HUES6 (cell line): Measurements from ENCODE around the gene STEAP3.
A peak's percentile ranks its signal among the peaks of the same experiment; 100 is the strongest.

Experiments
- H3K27ac ChIP-seq: 2 replicates; pipeline ENCODE4 v1.7.0; 2013; ENCODE audit warnings: low read depth, mild to moderate bottlenecking, low read length, inconsistent platforms
- H3K27me3 ChIP-seq: 2 replicates; pipeline ENCODE4 v1.6.1; 2013; ENCODE audit warnings: low read length; ENCODE audit not compliant: control insufficient read depth, insufficient read depth
- H3K36me3 ChIP-seq: 2 replicates; pipeline ENCODE4 v1.6.1; 2013; ENCODE audit warnings: low read length; ENCODE audit not compliant: control insufficient read depth, insufficient read depth
- H3K4me1 ChIP-seq: 2 replicates; pipeline ENCODE4 v1.6.1; 2013; ENCODE audit warnings: low read length; ENCODE audit not compliant: control insufficient read depth, insufficient read depth
- H3K4me3 ChIP-seq: 2 replicates; pipeline ENCODE4 v1.5.1; 2013; ENCODE audit warnings: low read depth, low read length
- H3K9ac ChIP-seq: one replicate; pipeline ENCODE4 v1.6.1; 2013; ENCODE audit warnings: mild to moderate bottlenecking, low read length
- H3K9me3 ChIP-seq: 2 replicates; pipeline ENCODE4 v1.6.1; 2013; ENCODE audit warnings: low read depth, low read length; ENCODE audit not compliant: control insufficient read depth, insufficient read depth

STEAP3 gene

DNA sequence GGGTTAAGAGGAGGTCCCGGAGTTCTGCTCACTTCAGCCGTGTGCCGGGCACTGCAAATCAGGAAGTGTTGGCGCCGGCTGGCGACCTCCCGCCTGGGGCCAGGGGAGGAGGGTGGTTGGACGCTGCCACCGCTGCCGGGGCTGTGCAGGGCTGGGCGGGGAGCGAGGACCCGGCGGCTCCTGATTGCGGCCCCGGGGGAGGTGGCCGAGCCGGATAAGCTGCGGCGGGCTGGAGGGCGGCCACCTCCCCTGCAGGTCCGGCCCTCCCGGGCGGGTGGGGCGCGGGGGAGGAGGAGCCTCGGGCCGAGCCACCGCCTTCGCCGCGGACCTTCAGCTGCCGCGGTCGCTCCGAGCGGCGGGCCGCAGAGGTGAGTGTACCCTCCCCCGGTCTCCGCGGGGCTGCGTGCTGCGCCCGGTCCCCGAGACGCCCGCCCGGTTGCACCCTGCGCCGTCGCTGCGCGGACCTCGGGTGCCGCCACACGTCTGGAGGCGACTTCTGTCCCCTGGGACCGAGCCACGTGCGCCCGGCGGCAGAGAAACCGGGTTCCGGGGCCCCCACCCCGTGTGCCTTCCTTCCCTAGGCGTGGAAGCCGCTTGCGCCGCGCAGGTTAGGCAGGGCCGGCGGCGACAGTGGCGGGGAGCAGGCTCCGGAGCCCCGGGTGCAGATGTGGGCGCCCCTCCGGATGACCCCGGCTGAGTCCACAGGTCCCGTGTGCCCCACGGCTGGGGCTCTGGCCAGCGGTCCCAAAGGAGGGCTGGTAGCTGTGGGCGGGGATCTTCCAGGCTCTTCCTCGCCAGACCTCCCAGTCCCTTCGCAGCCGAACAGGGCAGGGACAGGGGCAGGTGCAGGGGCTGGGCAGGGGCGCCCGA, at the start of gene STEAP3:
TSS of gene STEAP3 (plus strand) at position 314 of the 870 bp plus-strand sequence. CDS start 7,179 bp downstream, outside the sequence.
- H3K9ac ChIP-seq: peak within 1 kb of the TSS; percentile 69
- no peaks in the 10 kb centered on the region for H3K36me3 ChIP-seq
- H3K9me3 ChIP-seq: no peaks in the 10 kb centered on the region
- peaks cover 14% of the 10 kb centered on the region for H3K27me3 ChIP-seq
- H3K27ac ChIP-seq: no peak within 1 kb of the TSS; the same call in 1 of the 2 replicates
- H3K4me3 ChIP-seq: peak within 1 kb of the TSS; percentile 85
- H3K4me1 ChIP-seq: peaks cover 31% of the 10 kb centered on the region

- no peaks in the 10 kb centered on the region for H3K36me3 ChIP-seq
- H3K9ac ChIP-seq: no peak overlapping the region
- H3K27me3 ChIP-seq: peaks cover 3% of the 10 kb centered on the region; the same call in 1 of the 2 replicates
- no peak overlapping the region for H3K4me3 ChIP-seq
- H3K9me3 ChIP-seq: no peaks in the 10 kb centered on the region; the same call in 1 of the 2 replicates
- no peak overlapping the region for H3K27ac ChIP-seq
- H3K4me1 ChIP-seq: no peaks in the 10 kb centered on the region
Measured at GRCh38 chr2:119174216-119174992, 49.2 kb upstream of the STEAP3 start.

GRCh38 chr2:119174993-119175347, 48.7 kb upstream of the STEAP3 start:
- H3K9me3 ChIP-seq: no peaks in the 10 kb centered on the region; the same call in 1 of the 2 replicates
- no peaks in the 10 kb centered on the region; the same call in 1 of the 2 replicates for H3K27me3 ChIP-seq
- H3K36me3 ChIP-seq: no peaks in the 10 kb centered on the region
- H3K4me1 ChIP-seq: no peaks in the 10 kb centered on the region
- H3K27ac ChIP-seq: no peak overlapping the region
- no peak overlapping the region for H3K9ac ChIP-seq
- H3K4me3 ChIP-seq: no peak overlapping the region

- Histone ChIP-seq H3K27me3 (no peaks in the 10 kb centered on the region; the same call in 1 of the 2 replicates), H3K9ac (no peak overlapping the region), H3K9me3 (no peaks in the 10 kb centered on the region; the same call in 1 of the 2 replicates), H3K4me1 (no peaks in the 10 kb centered on the region), H3K4me3 (no peak overlapping the region), H3K27ac (no peak overlapping the region), H3K36me3 (no peaks in the 10 kb centered on the region)
Measured at GRCh38 chr2:119175517-119175916, 48.1 kb upstream of the STEAP3 start.

- no peak overlapping the region for H3K27ac ChIP-seq
- no peaks in the 10 kb centered on the region for H3K27me3 ChIP-seq
- no peaks in the 10 kb centered on the region; the same call in 1 of the 2 replicates for H3K9me3 ChIP-seq
- H3K9ac ChIP-seq: no peak overlapping the region
- H3K4me3 ChIP-seq: no peak overlapping the region
- H3K4me1 ChIP-seq: no peaks in the 10 kb centered on the region; the same call in 1 of the 2 replicates
- H3K36me3 ChIP-seq: no peaks in the 10 kb centered on the region
Measured at GRCh38 chr2:119177171-119177837, 46.3 kb upstream of the STEAP3 start.

GRCh38 chr2:119177838-119178190, 45.8 kb upstream of the STEAP3 start:
- Histone ChIP-seq H3K27me3 (no peaks in the 10 kb centered on the region), H3K4me1 (no peaks in the 10 kb centered on the region; the same call in 1 of the 2 replicates), H3K9me3 (no peaks in the 10 kb centered on the region; the same call in 1 of the 2 replicates), H3K27ac (no peak overlapping the region), H3K9ac (no peak overlapping the region), H3K36me3 (no peaks in the 10 kb centered on the region), H3K4me3 (no peak overlapping the region)

GRCh38 chr2:119178776-119179175, 44.9 kb upstream of the STEAP3 start:
- no peak overlapping the region for H3K4me3 ChIP-seq
- H3K4me1 ChIP-seq: no peaks in the 10 kb centered on the region; the same call in 1 of the 2 replicates
- no peak overlapping the region for H3K9ac ChIP-seq
- H3K36me3 ChIP-seq: no peaks in the 10 kb centered on the region
- H3K9me3 ChIP-seq: no peaks in the 10 kb centered on the region; the same call in 1 of the 2 replicates
- no peaks in the 10 kb centered on the region for H3K27me3 ChIP-seq
- H3K27ac ChIP-seq: no peak overlapping the region

GRCh38 chr2:119179202-119179601, 44.4 kb upstream of the STEAP3 start:
- no peaks in the 10 kb centered on the region for H3K36me3 ChIP-seq
- no peaks in the 10 kb centered on the region for H3K27me3 ChIP-seq
- H3K4me1 ChIP-seq: no peaks in the 10 kb centered on the region; the same call in 1 of the 2 replicates
- no peak overlapping the region for H3K9ac ChIP-seq
- no peaks in the 10 kb centered on the region; the same call in 1 of the 2 replicates for H3K9me3 ChIP-seq
- no peak overlapping the region for H3K4me3 ChIP-seq
- H3K27ac ChIP-seq: no peak overlapping the region

DNA sequence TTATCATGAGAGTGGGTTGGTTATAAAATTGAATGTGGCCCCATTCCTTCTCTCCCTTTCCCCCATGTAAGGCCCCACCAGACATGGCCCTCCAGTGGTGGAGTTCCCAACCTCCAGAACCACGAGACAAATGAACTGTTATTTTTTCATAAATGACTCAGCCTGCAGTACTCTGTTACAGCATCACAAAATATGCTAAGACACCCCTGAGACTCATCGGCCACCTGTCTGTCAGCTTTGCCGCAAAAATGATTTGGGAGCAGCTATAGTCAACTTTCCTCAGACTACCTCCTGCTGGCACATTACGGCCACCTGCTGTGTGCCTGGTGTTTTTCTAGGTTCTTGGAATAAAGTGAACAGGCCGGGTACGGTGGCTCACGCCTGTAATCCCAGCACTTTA, 43.6 kb upstream of the STEAP3 start:
- Histone ChIP-seq H3K27me3 (no peaks in the 10 kb centered on the region), H3K36me3 (no peaks in the 10 kb centered on the region), H3K9ac (no peak overlapping the region), H3K9me3 (no peaks in the 10 kb centered on the region; the same call in 1 of the 2 replicates), H3K27ac (no peak overlapping the region), H3K4me1 (no peaks in the 10 kb centered on the region; the same call in 1 of the 2 replicates), H3K4me3 (no peak overlapping the region)

DNA sequence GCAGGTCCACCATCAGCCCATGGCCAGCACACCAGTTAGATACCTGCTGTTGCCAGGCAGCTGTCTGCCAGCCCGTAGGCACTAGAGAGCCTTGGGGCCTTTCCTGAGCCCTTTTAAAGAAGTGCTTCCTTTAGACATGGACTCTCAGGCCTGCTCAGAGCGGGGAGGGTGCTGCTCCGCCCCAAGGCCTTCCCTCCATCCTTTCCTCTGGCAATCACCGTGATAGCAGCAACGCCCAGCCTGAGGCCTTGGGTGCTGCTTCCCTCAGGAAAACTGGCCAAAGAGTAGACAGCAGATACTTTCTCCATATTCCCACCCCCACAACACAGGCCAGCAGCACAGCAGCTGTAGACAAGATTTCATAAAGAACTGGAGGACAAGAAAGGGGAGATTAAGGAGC, 42.7 kb upstream of the STEAP3 start:
- no peaks in the 10 kb centered on the region for H3K9me3 ChIP-seq
- no peaks in the 10 kb centered on the region for H3K36me3 ChIP-seq
- H3K27ac ChIP-seq: no peak overlapping the region
- no peak overlapping the region for H3K4me3 ChIP-seq
- no peaks in the 10 kb centered on the region for H3K27me3 ChIP-seq
- H3K9ac ChIP-seq: no peak overlapping the region
- H3K4me1 ChIP-seq: no peaks in the 10 kb centered on the region; the same call in 1 of the 2 replicates
